Purkinje cell (primary cell): ENCODE results near the gene PPP2R3B. TPM values are rescaled to one million over a fixed set of nuclear protein-coding genes. Genes with fewer than 3 reads are reported as not detected.

Experiments used
- polyA plus RNA-seq: library from polyadenylated mRNA; unstranded; fragments of >200 nt; fragmentation: Nextera tagmentation; gene quantifications from 2 replicates; pipeline ENCODE4 v1.2.1, GENCODE V29; 2014

The PPP2R3B gene, protein sequence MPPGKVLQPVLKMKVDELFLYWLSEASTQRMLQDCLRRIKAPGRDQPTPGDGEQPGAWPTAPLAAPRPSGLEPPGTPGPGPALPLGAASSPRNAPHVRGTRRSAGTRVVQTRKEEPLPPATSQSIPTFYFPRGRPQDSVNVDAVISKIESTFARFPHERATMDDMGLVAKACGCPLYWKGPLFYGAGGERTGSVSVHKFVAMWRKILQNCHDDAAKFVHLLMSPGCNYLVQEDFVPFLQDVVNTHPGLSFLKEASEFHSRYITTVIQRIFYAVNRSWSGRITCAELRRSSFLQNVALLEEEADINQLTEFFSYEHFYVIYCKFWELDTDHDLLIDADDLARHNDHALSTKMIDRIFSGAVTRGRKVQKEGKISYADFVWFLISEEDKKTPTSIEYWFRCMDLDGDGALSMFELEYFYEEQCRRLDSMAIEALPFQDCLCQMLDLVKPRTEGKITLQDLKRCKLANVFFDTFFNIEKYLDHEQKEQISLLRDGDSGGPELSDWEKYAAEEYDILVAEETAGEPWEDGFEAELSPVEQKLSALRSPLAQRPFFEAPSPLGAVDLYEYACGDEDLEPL
- 0.13 TPM in 1 of 2 replicates, not detected in the other for polyA plus RNA-seq

DNA sequence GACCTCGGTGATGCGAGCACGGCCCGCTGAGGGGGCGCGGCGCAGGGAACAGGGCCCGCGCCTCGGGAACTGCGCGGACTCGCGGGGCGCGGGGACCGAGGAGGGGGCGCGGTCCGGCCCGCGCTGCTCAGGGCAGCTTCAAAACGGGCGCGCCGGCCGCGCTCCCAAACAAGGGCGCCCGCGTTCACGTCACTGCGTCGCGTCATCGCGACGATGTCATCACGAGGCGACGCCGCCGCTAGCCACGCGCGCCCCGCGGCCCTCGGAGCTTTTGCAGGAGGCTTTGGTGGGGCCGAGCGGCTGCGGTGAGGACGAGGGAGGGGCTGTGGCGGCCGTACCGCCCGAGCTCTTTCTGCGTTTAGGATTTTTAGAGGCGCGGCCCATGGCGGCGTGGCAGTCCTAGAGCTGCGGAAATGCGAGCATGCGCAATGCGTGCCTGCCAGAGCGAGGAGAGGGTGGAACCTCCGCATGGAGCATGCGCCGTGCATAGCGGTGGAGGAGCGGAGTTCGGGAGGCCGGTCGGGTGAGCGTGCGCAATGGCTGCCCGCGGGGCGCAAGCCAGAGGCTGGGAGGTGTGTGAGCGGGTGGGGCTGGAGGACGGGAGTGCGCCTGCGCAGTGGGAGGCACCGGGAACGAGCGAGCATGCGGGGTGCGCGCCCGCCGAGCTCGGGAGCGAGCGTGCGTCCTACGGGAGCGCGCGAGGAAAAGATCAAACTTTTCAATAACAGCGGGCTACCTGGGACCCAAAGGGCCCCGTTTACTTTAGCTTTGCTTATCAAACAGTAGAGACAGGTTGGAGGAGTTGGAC, at the start of gene PPP2R3B:
TSS of gene PPP2R3B (minus strand) at position 140 of the 808 bp plus-strand sequence. CDS start 216 bp downstream, outside the sequence.

DNA sequence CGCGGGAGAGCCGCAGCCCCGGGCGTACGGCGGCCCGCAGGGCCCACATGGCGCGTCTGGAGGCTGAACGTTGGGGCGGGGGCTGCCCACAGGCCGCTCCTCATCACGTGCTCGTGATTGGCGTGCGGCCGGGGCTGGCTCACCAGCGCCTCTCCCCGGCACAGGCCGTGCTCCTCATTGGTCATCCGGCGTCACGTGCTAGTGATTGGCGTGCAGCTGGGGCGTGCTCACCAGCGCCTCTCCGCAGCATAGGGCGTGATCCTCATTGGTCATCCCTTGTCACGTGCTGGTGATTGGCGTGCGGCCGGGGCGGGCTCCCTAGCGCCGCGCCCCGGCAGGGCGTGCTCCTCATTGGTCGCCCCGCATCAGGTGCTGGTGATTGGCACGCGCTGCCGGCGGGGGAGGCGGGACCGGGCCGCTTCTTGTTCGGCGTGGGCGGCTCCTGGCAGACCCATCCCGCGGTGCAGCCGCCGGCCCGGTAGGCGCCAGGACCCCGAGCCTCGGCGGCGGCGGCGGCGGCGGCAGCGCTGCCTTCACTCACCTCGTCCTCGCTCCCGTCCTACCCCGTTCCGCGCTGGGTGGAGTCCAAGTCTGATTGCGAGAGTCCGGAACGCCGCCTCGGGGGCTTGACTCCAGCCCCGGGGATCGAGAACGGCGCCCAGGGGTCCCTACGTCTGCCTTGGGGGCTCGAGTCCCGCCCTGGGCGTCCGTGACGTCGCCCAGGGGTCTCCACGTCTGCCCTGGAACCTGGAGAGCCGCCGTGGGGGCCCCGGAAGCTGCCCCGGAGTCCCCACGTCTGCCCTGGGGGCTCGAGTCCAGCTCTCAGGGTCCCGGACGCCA, 67.7 kb downstream of the PPP2R3B start, which contains the start of gene GTPBP6:
TSS of gene GTPBP6 (minus strand) at position 58 of the 840 bp plus-strand sequence. CDS start at position 49, 9 bp downstream.

Other genes starting within 250 kb of the PPP2R3B start
- 0.59 and 0.99 TPM in 2 replicates for gene PLCXD1, start 105.5 kb downstream of the PPP2R3B start, polyA plus RNA-seq
- 0.92 and 1.3 TPM in 2 replicates for gene GTPBP6, start 68.1 kb downstream of the PPP2R3B start, polyA plus RNA-seq
- gene SHOX, start 243.9 kb upstream of the PPP2R3B start, polyA plus RNA-seq: not detected in 2 replicates